GM12878 (cell line): ENCODE data around the gene ERP29. TPM values are rescaled to one million over a fixed set of nuclear protein-coding genes. Genes with fewer than 3 reads are reported as not detected.

Experiments used
- ATAC-seq: fragments of 200-7000 bp; cut with Tn5 transposase; 3 replicates; pipeline ENCODE4 v1.9.1; 2020; ENCODE audit warnings: mild to moderate bottlenecking, moderate library complexity
- BruUV-seq: library from RNA; stranded (reverse); fragments of 400-500 nt; replicated peaks from 2 replicates; lab custom pipeline; 2021; lab: Mats Ljungman, UMichigan
- CTCF ChIA-PET: fragments of 300-600 bp; sonication (Branson Sonifier 250); formaldehyde crosslinking; extraction: SDS; loops from one replicate; lab custom pipeline; 2021; ENCODE audit warnings: inconsistent platforms; lab: Yijun Ruan, JAX
- POLR2A ChIA-PET: fragments of 350-600 bp; formaldehyde crosslinking; extraction: SDS; loops from one replicate; lab custom pipeline; 2021; ENCODE audit warnings: inconsistent platforms; lab: Charles Lee
- RAD21 ChIA-PET: fragments of 300-600 bp; sonication (Branson Sonifier 250); formaldehyde crosslinking; loops from one replicate; lab custom pipeline; 2023; ENCODE audit warnings: antibody characterized with exemption; ENCODE audit not compliant: unreplicated experiment; lab: Charles Lee
- SMC1A ChIA-PET: fragments of 300-600 bp; sonication (Branson Sonifier 250); formaldehyde crosslinking; loops from one replicate; lab custom pipeline; 2023; ENCODE audit not compliant: unreplicated experiment, uncharacterized antibody; lab: Charles Lee
- DNase-seq: peaks from one replicate; pipeline ENCODE4 v3.0.0-alpha.2; 2011; ENCODE audit warnings: low read depth, low spot score
- FAIRE-seq: peaks from 3 replicates; lab custom pipeline; 2011; peaks lifted over from hg19 to GRCh38; lab: Jason Lieb, UNC
- H2AFZ ChIP-seq: 2 replicates; pipeline ENCODE4 v1.6.0; 2011; ENCODE audit warnings: low read depth, low read length, control low read depth; ENCODE audit not compliant: control insufficient read depth
- H3K27ac ChIP-seq: 2 replicates; pipeline ENCODE4 v1.5.1; 2011; ENCODE audit warnings: control low read depth; ENCODE audit not compliant: control insufficient read depth, insufficient read depth
- H3K27me3 ChIP-seq, 2 experiments: replicated peaks in 1 of 2; 2 replicates each; pipeline versions ENCODE4 v1.6.0 to v1.6.1; 2011; ENCODE audit warnings: low read length in 1 of 2; ENCODE audit not compliant: control insufficient read depth in 2 of 2, insufficient read depth in 2 of 2
- H3K36me3 ChIP-seq, 2 experiments: 2 replicates each; pipeline ENCODE4 v1.5.1; 2011; ENCODE audit warnings: low read length in 1 of 2; ENCODE audit not compliant: control insufficient read depth in 2 of 2, insufficient read depth in 2 of 2
- H3K4me1 ChIP-seq: 2 replicates; pipeline ENCODE4 v1.6.1; 2011; ENCODE audit warnings: mild to moderate bottlenecking, low read length, moderate library complexity, mixed read lengths; ENCODE audit not compliant: control insufficient read depth, insufficient read depth
- H3K4me2 ChIP-seq: 2 replicates; pipeline ENCODE4 v1.6.0; 2011; ENCODE audit warnings: control low read depth; ENCODE audit not compliant: control insufficient read depth, insufficient read depth
- H3K4me3 ChIP-seq: fragments of 200-600 bp; sonication (generic); 2 replicates; pipeline ENCODE4 v1.5.1; 2016
- H3K79me2 ChIP-seq: 2 replicates; pipeline ENCODE4 v1.6.0; 2011; ENCODE audit warnings: low read length; ENCODE audit not compliant: control insufficient read depth, insufficient read depth
- H3K9ac ChIP-seq: 2 replicates; pipeline ENCODE4 v1.8.0; 2011; ENCODE audit warnings: low read length, control low read depth, mixed read lengths; ENCODE audit not compliant: control insufficient read depth, insufficient read depth
- H3K9me3 ChIP-seq: replicated peaks from 3 replicates; pipeline ENCODE4 v1.5.1; 2011; ENCODE audit warnings: mild to moderate bottlenecking, low read length; ENCODE audit not compliant: control insufficient read depth, insufficient read depth
- H4K20me1 ChIP-seq: 2 replicates; pipeline ENCODE4 v1.6.0; 2011; ENCODE audit not compliant: control insufficient read depth, insufficient read depth
- ATF3 ChIP-seq: IDR thresholded peaks from 2 replicates; pipeline ENCODE4 v1.6.1; 2011; ENCODE audit warnings: low read depth, mild to moderate bottlenecking, low read length, moderate library complexity, borderline replicate concordance; ENCODE audit errors: extremely low read depth
- BACH1 ChIP-seq: fragments of 450-650 bp; IDR thresholded peaks from 2 replicates; pipeline ENCODE4 v1.6.1; 2017; ENCODE audit warnings: mild to moderate bottlenecking, borderline replicate concordance
- CBX3 ChIP-seq: fragments of 200-600 bp; sonication (generic); IDR thresholded peaks from 2 replicates; pipeline ENCODE4 v1.6.1; 2016; ENCODE audit warnings: low read depth, borderline replicate concordance
- CUX1 ChIP-seq: IDR thresholded peaks from 2 replicates; pipeline ENCODE4 v1.6.1; 2012; ENCODE audit warnings: improper control_type of control experiment, low read depth, low read length; ENCODE audit not compliant: insufficient replicate concordance
- EED ChIP-seq: sonication (generic); IDR thresholded peaks from 2 replicates; pipeline ENCODE4 v1.6.1; 2016; ENCODE audit warnings: antibody characterized with exemption, low read depth
- FOS ChIP-seq: IDR thresholded peaks from 3 replicates; pipeline ENCODE4 v1.6.1; 2011; ENCODE audit warnings: borderline replicate concordance; ENCODE audit not compliant: insufficient read length; ENCODE audit errors: extremely low read depth
- HDAC2 ChIP-seq: fragments of 200-600 bp; sonication (generic); IDR thresholded peaks from 2 replicates; pipeline ENCODE4 v1.6.1; 2017
- IRF4 ChIP-seq: IDR thresholded peaks from 2 replicates; pipeline ENCODE4 v1.6.1; 2011; ENCODE audit warnings: low read depth, low read length
- IRF5 ChIP-seq: fragments of 450-650 bp; IDR thresholded peaks from 2 replicates; pipeline ENCODE4 v1.6.1; 2017; ENCODE audit warnings: borderline replicate concordance
- NR2C1 ChIP-seq: fragments of 450-650 bp; IDR thresholded peaks from 2 replicates; pipeline ENCODE4 v1.6.1; 2017; ENCODE audit warnings: antibody characterized with exemption, mild to moderate bottlenecking, moderate library complexity
- POLR2AphosphoS2 ChIP-seq: IDR thresholded peaks from 2 replicates; pipeline ENCODE4 v1.6.1; 2011; ENCODE audit warnings: low read depth, mild to moderate bottlenecking, low read length, improper control_type of control experiment, moderate library complexity
- POU2F2 ChIP-seq: IDR thresholded peaks from 3 replicates; pipeline ENCODE4 v1.6.1; 2011; ENCODE audit warnings: low read depth, mild to moderate bottlenecking, low read length, borderline replicate concordance
- RB1 ChIP-seq: fragments of 450-650 bp; formaldehyde crosslinking; IDR thresholded peaks from 2 replicates; pipeline ENCODE4 v1.6.1; 2017; ENCODE audit warnings: mild to moderate bottlenecking, borderline replicate concordance
- YBX1 ChIP-seq: fragments of 450-650 bp; IDR thresholded peaks from 2 replicates; pipeline ENCODE4 v1.6.1; 2016; ENCODE audit warnings: antibody characterized with exemption
- YY1 ChIP-seq: IDR thresholded peaks from 2 replicates; pipeline ENCODE4 v1.6.1; 2011; ENCODE audit warnings: low read depth, mild to moderate bottlenecking, low read length
- ZNF207 ChIP-seq: fragments of 450-650 bp; IDR thresholded peaks from 2 replicates; pipeline ENCODE4 v1.6.1; 2014; ENCODE audit warnings: antibody characterized with exemption, mild to moderate bottlenecking, borderline replicate concordance
- ZNF622 ChIP-seq: fragments of 450-650 bp; IDR thresholded peaks from 2 replicates; pipeline ENCODE4 v1.6.1; 2017; ENCODE audit warnings: mild to moderate bottlenecking, inconsistent platforms
- ZSCAN29 ChIP-seq: fragments of 450-650 bp; IDR thresholded peaks from 2 replicates; pipeline ENCODE4 v1.6.1; 2017; ENCODE audit warnings: mild to moderate bottlenecking, moderate library complexity
- WGBS: methylation state at CpG from one replicate; pipeline ENCODE4 v1.1.6; 2016; ENCODE audit warnings: low lambda C conversion rate; ENCODE audit not compliant: insufficient replicate concordance, insufficient coverage; ENCODE audit errors: missing lambda C conversion rate; 5-methylcytosine and 5-hydroxymethylcytosine counted together
- in situ Hi-C: fragments of 300-500 bp; cut with MboI; formaldehyde crosslinking; loops from 9 replicates; pipeline ENCODE4 v1.14.3; 2018; ENCODE audit warnings: mixed read lengths
- intact Hi-C: fragments of 100-400 bp; cut with micrococcal nuclease; formaldehyde crosslinking; loops from one replicate; pipeline ENCODE4 v1.14.2; 2022; ENCODE audit not compliant: unreplicated experiment
- polyA plus RNA-seq, 11 experiments: library from polyadenylated mRNA; depleted of rRNA in 4 of 11; unstranded in 6 of 11; stranded (reverse) in 5 of 11; fragments of >200 nt; fragmentation: Nextera tagmentation in 4 of 11; fragmentation: Illumina TruSeq in 1 of 11; extraction: Ambion mirVana in 4 of 11; extraction: Trizol in 1 of 11; gene quantifications; 1 replicate in 1 of 11; 2 replicates in 10 of 11; pipeline versions ENCODE4 v1.2.1 to v1.2.3, GENCODE V29; 2011 to 2016; ENCODE audit warnings: inconsistent platforms in 2 of 11, missing spikeins in 2 of 11, low read depth in 1 of 11
- total RNA-seq, 4 experiments: library from RNA; depleted of rRNA in 3 of 4; stranded (reverse); fragments of >200 nt in 3 of 4; fragmentation: Illumina TruSeq in 1 of 4; extraction: Trizol in 1 of 4; gene quantifications; 2 replicates each; pipeline versions ENCODE4 v1.2.1 to v1.2.3, GENCODE V29; 2013 to 2021

The ERP29 gene
- total and polyA plus RNA-seq, 10 of the 15 experiments (the other 5 are each of a cell fraction or from before 2014, with no cell fraction given), result 46.7 to 146 (median 107) TPM

GRCh38 chr12:112061137-112061536 is 47.9 kb downstream of the ERP29 start:
- H3K27ac ChIP-seq, result no peak overlapping the region
- no peak overlapping the region for H2AFZ ChIP-seq
- no peaks in the 10 kb centered on the region for H3K27me3 ChIP-seq
- BruUV-seq, result no TSS peak
- H3K79me2 ChIP-seq, result no peaks in the 10 kb centered on the region
- ChIA-PET RAD21 (interaction anchor here (0.6 kb wide), 1 partner anchor 116 kb away, joined by 3 read pairs; no protein-coding TSS in a partner anchor), CTCF (interaction anchor here (1.2 kb wide), 1 partner anchor 350 kb away, joined by 3 read pairs; no protein-coding TSS in a partner anchor), POLR2A (no interaction called here), SMC1A (interaction anchor here (1.0 to 1.6 kb wide), 2 partner anchors 10 to 71 kb away, joined by 4 to 6 read pairs; no protein-coding TSS in a partner anchor)
- no peaks in the 10 kb centered on the region for H4K20me1 ChIP-seq
- no peak overlapping the region for H3K4me2 ChIP-seq
- intact Hi-C loops, result no loop called here
- no peaks in the 10 kb centered on the region for H3K4me1 ChIP-seq
- H3K9me3 ChIP-seq, result no peaks in the 10 kb centered on the region
- DNase-seq (no peak), ATAC-seq (no peak), FAIRE-seq (no peak)
- peaks cover 4 to 30% of the 10 kb centered on the region in 2 experiments for H3K36me3 ChIP-seq
- WGBS, result 97% methylated on average over 2 of the region's 2 CpGs
- in situ Hi-C loops, result no loop called here
- no peak overlapping the region for H3K4me3 ChIP-seq
- no peak overlapping the region for H3K9ac ChIP-seq
- TF ChIP-seq ZNF207, result no peak
- TF ChIP-seq CUX1, result no peak
- no peak for TF ChIP-seq ZSCAN29
- TF ChIP-seq FOS, result no peak
- TF ChIP-seq NR2C1, result no peak
- TF ChIP-seq YY1, result no peak
- TF ChIP-seq EED, result no peak
- no peak for TF ChIP-seq BACH1
- TF ChIP-seq ATF3, result no peak
- TF ChIP-seq HDAC2, result no peak
- TF ChIP-seq YBX1, result no peak
- TF ChIP-seq IRF4, result no peak
- TF ChIP-seq IRF5, result no peak
- no peak for TF ChIP-seq RB1
- TF ChIP-seq POLR2AphosphoS2, result no peak
- TF ChIP-seq CBX3, result no peak
- TF ChIP-seq ZNF622, result no peak
- no peak for TF ChIP-seq POU2F2
